GM12878 (cell line): Measurements from ENCODE around the gene PI16. TPM values are rescaled to one million over a fixed set of nuclear protein-coding genes. Genes with fewer than 3 reads are reported as not detected.

Source experiments
- ATAC-seq: fragments of 200-7000 bp; cut with Tn5 transposase; 3 replicates; pipeline ENCODE4 v1.9.1; 2020; ENCODE audit warnings: mild to moderate bottlenecking, moderate library complexity
- BruUV-seq: library from RNA; stranded (reverse); fragments of 400-500 nt; replicated peaks from 2 replicates; lab custom pipeline; 2021; lab: Mats Ljungman, UMichigan
- CTCF ChIA-PET: fragments of 300-600 bp; sonication (Branson Sonifier 250); formaldehyde crosslinking; extraction: SDS; loops from one replicate; lab custom pipeline; 2021; ENCODE audit warnings: inconsistent platforms; lab: Yijun Ruan, JAX
- POLR2A ChIA-PET: fragments of 350-600 bp; formaldehyde crosslinking; extraction: SDS; loops from one replicate; lab custom pipeline; 2021; ENCODE audit warnings: inconsistent platforms; lab: Charles Lee
- RAD21 ChIA-PET: fragments of 300-600 bp; sonication (Branson Sonifier 250); formaldehyde crosslinking; loops from one replicate; lab custom pipeline; 2023; ENCODE audit warnings: antibody characterized with exemption; ENCODE audit not compliant: unreplicated experiment; lab: Charles Lee
- SMC1A ChIA-PET: fragments of 300-600 bp; sonication (Branson Sonifier 250); formaldehyde crosslinking; loops from one replicate; lab custom pipeline; 2023; ENCODE audit not compliant: unreplicated experiment, uncharacterized antibody; lab: Charles Lee
- DNase-seq: peaks from one replicate; pipeline ENCODE4 v3.0.0-alpha.2; 2011; ENCODE audit warnings: low read depth, low spot score
- FAIRE-seq: peaks from 3 replicates; lab custom pipeline; 2011; peaks lifted over from hg19 to GRCh38; lab: Jason Lieb, UNC
- H2AFZ ChIP-seq: 2 replicates; pipeline ENCODE4 v1.6.0; 2011; ENCODE audit warnings: low read depth, low read length, control low read depth; ENCODE audit not compliant: control insufficient read depth
- H3K27ac ChIP-seq: 2 replicates; pipeline ENCODE4 v1.5.1; 2011; ENCODE audit warnings: control low read depth; ENCODE audit not compliant: control insufficient read depth, insufficient read depth
- H3K27me3 ChIP-seq, 2 experiments: replicated peaks in 1 of 2; 2 replicates each; pipeline versions ENCODE4 v1.6.0 to v1.6.1; 2011; ENCODE audit warnings: low read length in 1 of 2; ENCODE audit not compliant: control insufficient read depth in 2 of 2, insufficient read depth in 2 of 2
- H3K36me3 ChIP-seq, 2 experiments: 2 replicates each; pipeline ENCODE4 v1.5.1; 2011; ENCODE audit warnings: low read length in 1 of 2; ENCODE audit not compliant: control insufficient read depth in 2 of 2, insufficient read depth in 2 of 2
- H3K4me1 ChIP-seq: 2 replicates; pipeline ENCODE4 v1.6.1; 2011; ENCODE audit warnings: mild to moderate bottlenecking, low read length, moderate library complexity, mixed read lengths; ENCODE audit not compliant: control insufficient read depth, insufficient read depth
- H3K4me2 ChIP-seq: 2 replicates; pipeline ENCODE4 v1.6.0; 2011; ENCODE audit warnings: control low read depth; ENCODE audit not compliant: control insufficient read depth, insufficient read depth
- H3K4me3 ChIP-seq: fragments of 200-600 bp; sonication (generic); 2 replicates; pipeline ENCODE4 v1.5.1; 2016
- H3K79me2 ChIP-seq: 2 replicates; pipeline ENCODE4 v1.6.0; 2011; ENCODE audit warnings: low read length; ENCODE audit not compliant: control insufficient read depth, insufficient read depth
- H3K9ac ChIP-seq: 2 replicates; pipeline ENCODE4 v1.8.0; 2011; ENCODE audit warnings: low read length, control low read depth, mixed read lengths; ENCODE audit not compliant: control insufficient read depth, insufficient read depth
- H3K9me3 ChIP-seq: replicated peaks from 3 replicates; pipeline ENCODE4 v1.5.1; 2011; ENCODE audit warnings: mild to moderate bottlenecking, low read length; ENCODE audit not compliant: control insufficient read depth, insufficient read depth
- H4K20me1 ChIP-seq: 2 replicates; pipeline ENCODE4 v1.6.0; 2011; ENCODE audit not compliant: control insufficient read depth, insufficient read depth
- BACH1 ChIP-seq: fragments of 450-650 bp; IDR thresholded peaks from 2 replicates; pipeline ENCODE4 v1.6.1; 2017; ENCODE audit warnings: mild to moderate bottlenecking, borderline replicate concordance
- CEBPZ ChIP-seq: fragments of 150-350 bp; IDR thresholded peaks from 2 replicates; pipeline ENCODE4 v1.6.1; 2016; ENCODE audit warnings: low read depth, low read length
- MEF2A ChIP-seq: IDR thresholded peaks from 2 replicates; pipeline ENCODE4 v1.6.1; 2011; ENCODE audit warnings: low read depth, mild to moderate bottlenecking, low read length, moderate library complexity; ENCODE audit not compliant: insufficient read depth
- REST ChIP-seq: IDR thresholded peaks from 2 replicates; pipeline ENCODE4 v1.6.1; 2012; ENCODE audit warnings: mild to moderate bottlenecking, low read depth, low read length
- SMAD1 ChIP-seq: fragments of 450-650 bp; IDR thresholded peaks from 2 replicates; pipeline ENCODE4 v1.6.1; 2018; ENCODE audit warnings: mild to moderate bottlenecking, low read depth; ENCODE audit not compliant: partially characterized antibody
- in situ Hi-C: fragments of 300-500 bp; cut with MboI; formaldehyde crosslinking; loops from 9 replicates; pipeline ENCODE4 v1.14.3; 2018; ENCODE audit warnings: mixed read lengths
- intact Hi-C: fragments of 100-400 bp; cut with micrococcal nuclease; formaldehyde crosslinking; loops from one replicate; pipeline ENCODE4 v1.14.2; 2022; ENCODE audit not compliant: unreplicated experiment
- polyA plus RNA-seq, 11 experiments: library from polyadenylated mRNA; depleted of rRNA in 4 of 11; unstranded in 6 of 11; stranded (reverse) in 5 of 11; fragments of >200 nt; fragmentation: Nextera tagmentation in 4 of 11; fragmentation: Illumina TruSeq in 1 of 11; extraction: Ambion mirVana in 4 of 11; extraction: Trizol in 1 of 11; gene quantifications; 1 replicate in 1 of 11; 2 replicates in 10 of 11; pipeline versions ENCODE4 v1.2.1 to v1.2.3, GENCODE V29; 2011 to 2016; ENCODE audit warnings: inconsistent platforms in 2 of 11, missing spikeins in 2 of 11, low read depth in 1 of 11
- total RNA-seq, 4 experiments: library from RNA; depleted of rRNA in 3 of 4; stranded (reverse); fragments of >200 nt in 3 of 4; fragmentation: Illumina TruSeq in 1 of 4; extraction: Trizol in 1 of 4; gene quantifications; 2 replicates each; pipeline versions ENCODE4 v1.2.1 to v1.2.3, GENCODE V29; 2013 to 2021

The PI16 gene
- total and polyA plus RNA-seq, 10 of the 15 experiments (the other 5 are each of a cell fraction or from before 2014, with no cell fraction given) = 0.08 to 0.12 TPM; not detected in 8

GRCh38 chr6:36956446-36956820 lies 1.9 kb downstream of the PI16 start:
- FAIRE-seq (no peak), DNase-seq (no peak), ATAC-seq (no peak)
- CTCF ChIA-PET = interaction anchor here (1.0 to 3.0 kb wide), 4 partner anchors 48 to 191 kb away, joined by 3 to 12 read pairs (median 4); no protein-coding TSS in a partner anchor
- no peaks in the 10 kb centered on the region for H3K36me3 ChIP-seq
- no peak overlapping the region for H2AFZ ChIP-seq
- no peak overlapping the region for H3K4me2 ChIP-seq
- POLR2A ChIA-PET = interaction anchor here (1.1 kb wide), 1 partner anchor 9 kb away, joined by 4 read pairs; no protein-coding TSS in a partner anchor
- H3K4me3 ChIP-seq = no peak overlapping the region
- no peak overlapping the region for H3K9ac ChIP-seq
- no TSS peak for BruUV-seq
- no peaks in the 10 kb centered on the region for H3K79me2 ChIP-seq
- H4K20me1 ChIP-seq = no peaks in the 10 kb centered on the region
- in situ Hi-C loops = no loop called here
- H3K27me3 ChIP-seq = no peaks in the 10 kb centered on the region
- H3K4me1 ChIP-seq = 0 out of 2 replicates have a peak, but pooled peaks cover 3% of the 10 kb centered on the region
- RAD21 ChIA-PET = interaction anchor here (1.0 to 1.4 kb wide), 2 partner anchors 53 to 61 kb away, joined by 3 to 6 read pairs; no protein-coding TSS in a partner anchor
- no peaks in the 10 kb centered on the region for H3K9me3 ChIP-seq
- SMC1A ChIA-PET = interaction anchor here (1.8 kb wide), 1 partner anchor 62 kb away, joined by 7 read pairs; no protein-coding TSS in a partner anchor
- no peak overlapping the region for H3K27ac ChIP-seq
- TF ChIP-seq SMAD1 (no peak), REST (no peak), BACH1 (no peak), CEBPZ (no peak), MEF2A (no peak)
- TF ChIP-seq, all 136 proteins: peak for 0
- intact Hi-C loops = no loop called here
